Measurements from ENCODE around the gene CFAP73. TPM values are rescaled to one million over a fixed set of nuclear protein-coding genes. Genes with fewer than 3 reads are reported as not detected.

The CFAP73 gene
- total RNA-seq, 1 donor from 2014 or later: not detected

DNA sequence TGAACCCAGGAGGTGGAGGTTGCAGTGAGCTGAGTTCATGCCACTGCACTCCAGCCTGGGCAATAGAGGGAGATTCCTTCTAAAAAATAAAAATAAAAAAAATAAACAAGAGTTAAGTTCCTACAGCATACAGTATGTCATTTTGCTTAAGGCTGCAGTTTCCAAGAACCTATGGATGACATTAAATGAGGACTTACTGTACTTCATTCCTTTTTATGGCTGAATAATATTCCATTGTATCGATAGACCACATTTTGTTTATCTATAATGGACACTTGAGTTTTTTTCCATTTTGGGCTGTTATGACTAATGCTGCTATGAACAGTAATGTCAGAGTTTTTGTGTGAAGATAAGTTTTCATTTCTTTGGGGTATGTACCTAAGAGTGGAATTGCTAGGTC is 31.4 kb upstream of the CFAP73 start:
- Histone ChIP-seq H3K36me3 (ENCODE audit: control insufficient read depth in 3 of 3, insufficient read depth in 3 of 3, low read length in 3 of 3) (no peaks in the 10 kb centered on the region), H3K9me3 (ENCODE audit: control insufficient read depth in 3 of 3, low read length in 3 of 3) (no peaks in the 10 kb centered on the region), H3K27me3 (ENCODE audit: control insufficient read depth in 3 of 3, insufficient read depth in 3 of 3, low read length in 3 of 3) (peaks cover 7 to 21% (median 9%) of the 10 kb centered on the region in 3 donors), H3K27ac (ENCODE audit: low read depth, low read length) (no peak overlapping the region), H3K4me1 (ENCODE audit: control insufficient read depth in 3 of 3, insufficient read depth in 3 of 3, low read length in 3 of 3) (no peaks in the 10 kb centered on the region), H3K9ac (ENCODE audit: low read depth in 1 of 3, low read length in 3 of 3) (no peak overlapping the region), H3K4me3 (ENCODE audit: low read length in 3 of 3) (no peak overlapping the region)

DNA sequence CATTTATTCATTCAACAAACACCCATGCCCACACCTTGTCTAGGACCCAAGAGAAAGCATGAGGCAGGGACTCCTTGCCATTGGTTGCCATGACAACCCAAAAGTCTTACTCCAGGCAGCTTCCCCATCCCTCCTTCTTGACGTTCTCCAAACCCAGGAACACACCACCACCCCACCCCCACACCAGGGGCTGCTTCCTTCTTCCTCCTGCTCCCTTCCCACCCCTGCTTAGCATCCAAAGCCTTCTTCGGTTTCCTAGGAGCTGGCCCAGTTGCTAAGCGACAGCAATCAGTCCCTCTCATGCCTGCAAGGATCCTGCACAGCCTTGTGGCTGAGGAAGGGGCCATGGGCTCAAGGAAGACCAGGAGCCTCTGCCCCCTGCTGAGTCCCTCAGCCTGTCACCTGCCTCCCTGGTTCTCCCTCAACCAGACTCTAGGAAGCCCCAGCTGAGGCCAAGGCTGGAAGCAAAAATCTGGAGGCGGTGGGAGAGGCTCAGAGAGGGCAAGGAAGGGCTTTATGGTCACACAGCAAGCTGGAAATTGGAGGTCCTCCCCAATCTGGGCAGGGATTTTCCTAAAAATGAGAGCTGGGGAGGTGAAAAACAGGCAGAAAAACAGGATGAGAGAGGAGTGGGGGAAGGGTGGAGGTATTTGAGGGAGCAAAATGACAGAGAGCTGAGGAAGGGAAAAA is 29.4 kb upstream of the CFAP73 start:
- peaks cover 0 to 12% (median 4%) of the 10 kb centered on the region in 3 donors for H3K27me3 ChIP-seq (ENCODE audit: control insufficient read depth in 3 of 3, insufficient read depth in 3 of 3, low read length in 3 of 3)
- H3K9ac ChIP-seq (ENCODE audit: low read depth in 1 of 3, low read length in 3 of 3): no peak overlapping the region
- H3K27ac ChIP-seq (ENCODE audit: low read depth, low read length): no peak overlapping the region
- no peaks in the 10 kb centered on the region for H3K9me3 ChIP-seq (ENCODE audit: control insufficient read depth in 3 of 3, low read length in 3 of 3)
- no peak overlapping the region for H3K4me3 ChIP-seq (ENCODE audit: low read length in 3 of 3)
- H3K36me3 ChIP-seq (ENCODE audit: control insufficient read depth in 3 of 3, insufficient read depth in 3 of 3, low read length in 3 of 3): no peaks in the 10 kb centered on the region
- H3K4me1 ChIP-seq (ENCODE audit: control insufficient read depth in 3 of 3, insufficient read depth in 3 of 3, low read length in 3 of 3): no peaks in the 10 kb centered on the region

DNA sequence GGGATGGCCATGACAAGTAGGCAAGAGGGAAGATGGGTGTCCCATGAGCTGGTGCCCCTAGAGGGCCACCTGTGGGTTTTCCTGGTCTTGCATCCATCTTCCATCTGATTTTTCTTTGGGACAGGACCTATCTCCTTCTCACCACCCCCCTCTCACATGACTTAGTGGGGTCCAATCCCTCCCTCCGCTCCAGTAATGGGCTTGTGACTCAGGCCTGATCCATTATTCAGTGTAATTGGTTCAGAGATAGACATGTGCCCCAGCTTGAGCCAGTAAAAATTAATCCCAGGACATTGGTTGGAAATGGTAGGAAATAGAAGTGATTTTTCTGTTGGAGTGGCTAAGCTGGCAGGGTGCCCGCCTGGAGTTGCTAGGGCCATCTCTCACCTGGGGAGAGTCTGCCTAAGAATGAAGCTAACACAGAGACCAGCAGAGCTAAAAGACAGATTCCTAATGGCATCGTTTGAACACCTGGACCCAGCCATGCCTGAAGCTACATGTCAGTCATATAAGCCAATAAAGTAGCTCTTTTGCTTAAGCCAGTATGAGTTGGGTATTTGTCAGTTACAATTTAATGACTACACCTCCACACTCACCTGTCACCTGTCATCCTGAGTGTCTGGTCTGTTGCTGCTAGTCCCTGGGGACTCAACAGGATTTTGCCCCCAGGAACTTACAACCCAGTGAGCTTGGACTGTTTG is 28.7 kb upstream of the CFAP73 start:
- no peak overlapping the region for H3K9ac ChIP-seq (ENCODE audit: low read depth in 1 of 3, low read length in 3 of 3)
- H3K4me3 ChIP-seq (ENCODE audit: low read length in 3 of 3): no peak overlapping the region
- no peaks in the 10 kb centered on the region for H3K36me3 ChIP-seq (ENCODE audit: control insufficient read depth in 3 of 3, insufficient read depth in 3 of 3, low read length in 3 of 3)
- H3K27me3 ChIP-seq (ENCODE audit: control insufficient read depth in 3 of 3, insufficient read depth in 3 of 3, low read length in 3 of 3): peaks cover 0 to 12% (median 4%) of the 10 kb centered on the region in 3 donors
- H3K9me3 ChIP-seq (ENCODE audit: control insufficient read depth in 3 of 3, low read length in 3 of 3): no peaks in the 10 kb centered on the region
- H3K4me1 ChIP-seq (ENCODE audit: control insufficient read depth in 3 of 3, insufficient read depth in 3 of 3, low read length in 3 of 3): no peaks in the 10 kb centered on the region
- no peak overlapping the region for H3K27ac ChIP-seq (ENCODE audit: low read depth, low read length)

DNA sequence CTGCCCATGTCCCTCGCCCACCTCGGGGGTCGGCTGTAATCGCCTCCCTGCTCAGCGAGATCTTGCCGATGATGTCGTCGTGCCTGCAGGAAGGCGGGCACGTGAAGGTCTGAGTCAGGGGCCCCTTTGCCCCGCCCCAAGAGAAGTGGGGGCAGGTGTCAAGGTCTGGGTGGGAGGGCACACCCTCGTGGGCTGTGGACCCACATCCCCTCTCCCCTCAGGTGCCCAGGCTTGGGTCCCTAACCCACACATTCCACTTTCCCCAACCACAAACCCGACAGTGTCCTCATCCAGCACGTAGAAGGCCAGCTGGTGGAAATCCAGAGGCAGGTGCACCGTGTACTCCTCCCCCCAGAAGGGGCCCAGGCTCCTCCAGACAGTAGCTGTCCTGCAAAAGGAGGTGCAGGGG is 21.7 kb upstream of the CFAP73 start:
- peaks cover 6 to 30% (median 30%) of the 10 kb centered on the region in 3 donors for H3K27me3 ChIP-seq (ENCODE audit: control insufficient read depth in 3 of 3, insufficient read depth in 3 of 3, low read length in 3 of 3)
- no peaks in the 10 kb centered on the region for H3K4me1 ChIP-seq (ENCODE audit: control insufficient read depth in 3 of 3, insufficient read depth in 3 of 3, low read length in 3 of 3)

DNA sequence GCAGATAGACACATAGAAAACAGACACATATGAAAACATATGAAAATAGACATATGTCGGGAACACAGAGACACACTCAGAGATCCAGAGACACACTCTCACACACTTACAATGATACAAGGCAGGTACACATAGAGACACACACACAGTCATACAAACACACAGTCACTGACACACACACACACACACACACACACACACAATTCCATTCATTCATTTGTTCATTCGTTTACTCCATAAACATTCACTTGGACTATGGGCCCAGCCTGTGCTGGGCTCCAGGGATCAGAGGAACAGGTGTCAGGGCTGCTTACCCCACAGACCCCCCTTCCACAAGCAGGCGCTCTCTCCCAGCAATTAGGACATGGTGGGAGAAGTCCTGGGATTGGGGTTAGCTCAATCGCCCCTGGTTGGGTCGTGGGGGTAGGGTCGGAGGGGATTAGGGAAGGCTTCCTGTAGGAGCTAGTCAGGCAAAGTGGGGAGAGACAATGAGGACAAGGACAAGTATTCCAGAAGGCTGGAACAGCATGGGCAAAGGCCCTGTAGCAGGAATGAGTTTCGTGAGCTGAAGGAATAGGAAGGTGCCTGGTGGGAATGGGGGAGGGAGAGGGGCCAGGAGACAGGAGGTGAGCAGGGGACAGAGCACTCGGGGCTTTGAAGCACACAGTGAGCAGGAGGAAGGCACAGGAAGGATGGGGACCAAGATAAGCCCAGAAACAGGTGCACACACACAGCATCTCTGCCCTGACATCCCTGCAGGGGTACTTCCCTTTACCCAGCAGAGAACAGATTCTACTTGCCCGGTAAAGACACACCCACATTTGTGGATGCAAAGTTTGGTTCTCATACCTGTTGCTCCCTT is 20.5 kb upstream of the CFAP73 start:
- Histone ChIP-seq H3K4me1 (ENCODE audit: control insufficient read depth in 3 of 3, insufficient read depth in 3 of 3, low read length in 3 of 3) (no peaks in the 10 kb centered on the region), H3K9ac (ENCODE audit: low read depth in 1 of 3, low read length in 3 of 3) (no peak overlapping the region), H3K9me3 (ENCODE audit: control insufficient read depth in 3 of 3, low read length in 3 of 3) (no peaks in the 10 kb centered on the region), H3K27me3 (ENCODE audit: control insufficient read depth in 3 of 3, insufficient read depth in 3 of 3, low read length in 3 of 3) (peaks cover 8 to 43% (median 31%) of the 10 kb centered on the region in 3 donors), H3K36me3 (ENCODE audit: control insufficient read depth in 3 of 3, insufficient read depth in 3 of 3, low read length in 3 of 3) (no peaks in the 10 kb centered on the region), H3K27ac (ENCODE audit: low read depth, low read length) (no peak overlapping the region), H3K4me3 (ENCODE audit: low read length in 3 of 3) (no peak overlapping the region)

More for the DNA sequence above, 21.7 kb upstream of the CFAP73 start:
- H3K36me3 ChIP-seq (ENCODE audit: control insufficient read depth in 3 of 3, insufficient read depth in 3 of 3, low read length in 3 of 3): no peaks in the 10 kb centered on the region
- no peaks in the 10 kb centered on the region for H3K9me3 ChIP-seq (ENCODE audit: control insufficient read depth in 3 of 3, low read length in 3 of 3)
- no peak overlapping the region for H3K4me3 ChIP-seq (ENCODE audit: low read length in 3 of 3)
- H3K27ac ChIP-seq (ENCODE audit: low read depth, low read length): no peak overlapping the region
- no peak overlapping the region for H3K9ac ChIP-seq (ENCODE audit: low read depth in 1 of 3, low read length in 3 of 3)

DNA sequence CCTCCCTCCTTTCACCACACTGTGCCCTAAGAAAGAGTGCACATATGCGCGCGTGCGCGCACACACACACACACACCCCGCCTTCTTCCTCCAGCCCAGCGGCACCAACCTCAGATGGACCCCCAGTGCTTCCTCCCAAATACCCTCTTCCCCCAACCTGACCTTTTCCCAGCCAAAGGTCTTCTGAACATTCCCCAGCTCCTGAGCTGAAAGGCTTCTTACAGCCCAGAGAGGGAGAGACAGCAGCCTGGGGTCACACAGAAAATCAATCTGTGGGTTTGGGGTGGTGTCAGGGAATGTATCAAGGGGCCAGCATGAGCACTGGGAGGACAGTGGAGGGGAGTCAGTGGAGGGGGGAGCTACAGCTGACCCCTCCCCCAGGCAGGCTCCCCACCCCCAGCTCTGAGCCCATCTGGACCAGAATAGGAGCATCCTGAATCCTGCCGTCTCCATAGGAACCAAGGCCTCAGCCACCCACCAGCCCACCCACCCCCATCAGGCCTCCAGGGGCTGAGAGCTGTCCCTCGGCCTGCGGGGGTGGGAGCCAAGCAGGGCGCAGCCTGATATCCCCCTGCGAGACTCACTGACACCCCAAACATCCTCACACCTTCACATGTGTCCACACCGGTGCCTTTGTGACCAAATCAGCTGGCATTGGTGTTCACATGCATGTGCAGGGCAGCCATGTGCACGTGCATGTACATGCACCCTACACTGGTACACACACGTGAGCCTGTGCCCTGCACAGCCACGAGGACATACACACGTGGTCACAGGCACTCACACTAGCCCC is 19.7 kb upstream of the CFAP73 start:
- Histone ChIP-seq H3K27me3 (ENCODE audit: control insufficient read depth in 3 of 3, insufficient read depth in 3 of 3, low read length in 3 of 3) (peaks cover 14 to 46% (median 31%) of the 10 kb centered on the region in 3 donors), H3K9me3 (ENCODE audit: control insufficient read depth in 3 of 3, low read length in 3 of 3) (no peaks in the 10 kb centered on the region), H3K36me3 (ENCODE audit: control insufficient read depth in 3 of 3, insufficient read depth in 3 of 3, low read length in 3 of 3) (no peaks in the 10 kb centered on the region), H3K27ac (ENCODE audit: low read depth, low read length) (no peak overlapping the region), H3K9ac (ENCODE audit: low read depth in 1 of 3, low read length in 3 of 3) (no peak overlapping the region), H3K4me3 (ENCODE audit: low read length in 3 of 3) (no peak overlapping the region), H3K4me1 (ENCODE audit: control insufficient read depth in 3 of 3, insufficient read depth in 3 of 3, low read length in 3 of 3) (no peaks in the 10 kb centered on the region)

DNA sequence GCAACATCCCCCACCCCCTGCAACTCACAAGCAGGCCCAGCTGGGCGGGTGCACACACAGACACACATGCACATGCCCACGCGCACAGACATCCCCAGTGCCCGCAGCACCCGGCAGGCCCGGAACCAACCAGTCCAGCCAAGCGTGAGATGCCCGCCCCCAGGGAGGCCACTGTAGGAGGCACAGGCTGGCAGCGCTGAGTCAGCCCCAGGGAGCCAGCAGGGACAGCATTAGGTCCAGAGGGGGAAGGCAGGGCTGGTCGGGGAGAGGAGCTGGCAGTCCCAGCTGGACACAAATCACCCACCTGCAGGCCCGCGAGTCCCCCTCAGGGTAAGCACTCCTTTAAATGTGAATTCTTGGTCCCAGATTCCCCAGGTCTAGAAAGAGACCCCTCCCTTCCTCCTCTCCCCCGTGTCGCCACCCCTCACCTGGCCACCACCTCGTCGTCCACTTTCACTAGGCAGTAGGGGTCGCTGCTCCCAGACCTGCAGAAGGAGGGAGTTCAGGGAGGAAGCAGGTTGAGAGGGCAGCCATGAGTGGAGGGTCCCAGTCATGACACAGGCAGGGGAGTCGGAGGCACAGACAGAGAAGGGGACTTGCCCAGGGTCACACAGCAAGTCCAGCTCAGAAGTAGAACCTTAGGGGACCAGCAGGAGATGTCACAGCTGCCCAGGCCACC is 18.9 kb upstream of the CFAP73 start:
- no peaks in the 10 kb centered on the region for H3K9me3 ChIP-seq (ENCODE audit: control insufficient read depth in 3 of 3, low read length in 3 of 3)
- no peak overlapping the region for H3K9ac ChIP-seq (ENCODE audit: low read depth in 1 of 3, low read length in 3 of 3)
- H3K4me3 ChIP-seq (ENCODE audit: low read length in 3 of 3): no peak overlapping the region
- H3K36me3 ChIP-seq (ENCODE audit: control insufficient read depth in 3 of 3, insufficient read depth in 3 of 3, low read length in 3 of 3): no peaks in the 10 kb centered on the region
- H3K27ac ChIP-seq (ENCODE audit: low read depth, low read length): no peak overlapping the region
- H3K27me3 ChIP-seq (ENCODE audit: control insufficient read depth in 3 of 3, insufficient read depth in 3 of 3, low read length in 3 of 3): peaks cover 19 to 53% (median 36%) of the 10 kb centered on the region in 3 donors
- H3K4me1 ChIP-seq (ENCODE audit: control insufficient read depth in 3 of 3, insufficient read depth in 3 of 3, low read length in 3 of 3): peaks cover 0 to 3% (median 0%) of the 10 kb centered on the region in 3 donors

DNA sequence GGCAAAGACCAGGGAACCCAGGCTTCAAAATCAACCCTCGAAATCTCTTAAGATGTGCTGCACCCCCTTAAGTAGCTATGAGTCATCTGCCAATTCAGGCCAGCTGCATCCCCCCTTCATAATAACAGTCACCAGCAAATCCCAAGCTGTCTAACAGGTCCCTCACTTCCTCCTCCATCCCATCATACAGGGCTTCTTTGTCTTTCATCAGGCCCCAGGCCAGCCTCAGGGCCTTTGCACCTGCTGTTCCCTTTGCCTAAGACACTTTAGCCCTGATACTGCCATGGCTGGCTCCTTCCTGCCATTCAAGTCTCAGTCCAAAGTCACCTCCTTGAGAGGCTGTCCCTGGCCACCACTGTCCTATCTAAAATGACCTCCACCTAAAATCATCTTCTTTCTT is 18.0 kb upstream of the CFAP73 start:
- no peaks in the 10 kb centered on the region for H3K9me3 ChIP-seq (ENCODE audit: control insufficient read depth in 3 of 3, low read length in 3 of 3)
- no peak overlapping the region for H3K4me3 ChIP-seq (ENCODE audit: low read length in 3 of 3)
- H3K36me3 ChIP-seq (ENCODE audit: control insufficient read depth in 3 of 3, insufficient read depth in 3 of 3, low read length in 3 of 3): no peaks in the 10 kb centered on the region
- no peak overlapping the region for H3K27ac ChIP-seq (ENCODE audit: low read depth, low read length)
- peaks cover 0 to 3% (median 0%) of the 10 kb centered on the region in 3 donors for H3K4me1 ChIP-seq (ENCODE audit: control insufficient read depth in 3 of 3, insufficient read depth in 3 of 3, low read length in 3 of 3)
- no peak overlapping the region for H3K9ac ChIP-seq (ENCODE audit: low read depth in 1 of 3, low read length in 3 of 3)
- peaks cover 19 to 61% (median 43%) of the 10 kb centered on the region in 3 donors for H3K27me3 ChIP-seq (ENCODE audit: control insufficient read depth in 3 of 3, insufficient read depth in 3 of 3, low read length in 3 of 3)

DNA sequence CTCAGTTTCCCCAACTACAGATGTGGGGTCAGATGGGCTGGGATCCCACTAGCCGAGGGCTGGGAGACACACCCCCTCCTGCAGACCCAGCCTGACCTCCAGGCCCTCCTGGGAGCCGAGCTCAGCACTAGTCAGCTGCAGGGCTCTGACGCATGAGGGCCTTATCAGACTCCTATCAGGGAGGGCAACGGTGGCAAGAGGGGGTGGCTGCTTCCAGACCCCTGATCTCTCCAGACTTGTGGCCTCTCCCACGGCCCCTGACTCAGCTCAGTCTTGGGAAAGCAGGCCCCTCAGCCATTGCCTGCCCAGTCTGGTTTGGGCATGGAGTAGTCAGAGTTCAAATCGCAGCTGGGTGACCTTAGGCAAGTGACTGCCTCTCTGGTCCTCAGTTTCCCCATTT is 16.5 kb upstream of the CFAP73 start:
- no peak overlapping the region for H3K9ac ChIP-seq (ENCODE audit: low read depth in 1 of 3, low read length in 3 of 3)
- H3K36me3 ChIP-seq (ENCODE audit: control insufficient read depth in 3 of 3, insufficient read depth in 3 of 3, low read length in 3 of 3): no peaks in the 10 kb centered on the region
- no peak overlapping the region for H3K4me3 ChIP-seq (ENCODE audit: low read length in 3 of 3)
- no peak overlapping the region for H3K27ac ChIP-seq (ENCODE audit: low read depth, low read length)
- H3K27me3 ChIP-seq (ENCODE audit: control insufficient read depth in 3 of 3, insufficient read depth in 3 of 3, low read length in 3 of 3): peaks cover 25 to 61% (median 41%) of the 10 kb centered on the region in 3 donors
- peaks cover 0 to 3% (median 0%) of the 10 kb centered on the region in 3 donors for H3K4me1 ChIP-seq (ENCODE audit: control insufficient read depth in 3 of 3, insufficient read depth in 3 of 3, low read length in 3 of 3)
- no peaks in the 10 kb centered on the region for H3K9me3 ChIP-seq (ENCODE audit: control insufficient read depth in 3 of 3, low read length in 3 of 3)

Measured in skeletal muscle tissue (tissue), 4 donors.